K562 (cell line): ENCODE measurements around the gene KLHDC10. TPM values are rescaled to one million over a fixed set of nuclear protein-coding genes. Genes with fewer than 3 reads are reported as not detected.
A peak's percentile ranks its signal among the peaks of the same experiment; 100 is the strongest.

Experiments
- BCL6 ChIP-seq: fragments of 250-450 bp; sonication (Bioruptor Pico); IDR thresholded peaks from 2 replicates; pipeline ENCODE4 v1.4.0; 2020
- ZNF407 ChIP-seq: fragments of 450-650 bp; IDR thresholded peaks from 2 replicates; pipeline ENCODE4 v1.6.1; 2016; ENCODE audit warnings: low read depth
- polyA plus RNA-seq, 8 experiments: library from polyadenylated mRNA; depleted of rRNA in 4 of 8; stranded (reverse) in 5 of 8; unstranded in 3 of 8; fragments of >200 nt; fragmentation: Nextera tagmentation in 2 of 8; fragmentation: Illumina TruSeq in 1 of 8; extraction: Ambion mirVana in 2 of 8; extraction: Trizol in 1 of 8; gene quantifications; 2 replicates each; pipeline versions ENCODE4 v1.2.1 to v1.2.3, GENCODE V29; 2011 to 2014; ENCODE audit warnings: inconsistent platforms in 1 of 8, missing spikeins in 1 of 8
- total RNA-seq, 7 experiments: library from RNA; depleted of rRNA in 6 of 7; stranded (reverse); fragments of >200 nt in 6 of 7; fragmentation: Illumina TruSeq in 2 of 7; extraction: Trizol in 2 of 7; gene quantifications; 2 replicates each; pipeline versions ENCODE4 v1.2.1 to v1.2.3, GENCODE V29; 2011 to 2021; ENCODE audit warnings: low replicate concordance in 1 of 7

KLHDC10 gene
- total and polyA plus RNA-seq, 9 of the 15 experiments (the other 6 are each of a cell fraction or from before 2014, with no cell fraction given) = 9.8 to 80.5 (median 31.4) TPM

GRCh38 chr7:130062246-130062645, 8.1 kb upstream of the KLHDC10 start (continued):
- TF ChIP-seq ZNF407 (peak; percentile 67; the same call in 1 of the 2 replicates), BCL6 (CRISPR knock-in tag) (no peak)
